Adipocyte (in vitro differentiated cells): Measurements from ENCODE around the gene CYP3A4.
A peak's percentile ranks its signal among the peaks of the same experiment; 100 is the strongest.
"Not testable (repeated sequence)": the region's sequence is repeated elsewhere in the genome, so short reads cannot be mapped to it uniquely, and the experiment has no call there.

Source experiments
- DNase-seq: peaks from one replicate; pipeline ENCODE4 v3.0.0-alpha.2; 2015; ENCODE audit warnings: low read depth
- H3K27me3 ChIP-seq: replicated peaks from 2 replicates; pipeline ENCODE4 v1.7.0; 2013; ENCODE audit warnings: mild to moderate bottlenecking, low read length, moderate library complexity; ENCODE audit not compliant: control insufficient read depth, insufficient read depth
- H3K36me3 ChIP-seq: 2 replicates; pipeline ENCODE4 v1.7.0; 2013; ENCODE audit warnings: low read length, mild to moderate bottlenecking, moderate library complexity; ENCODE audit not compliant: control insufficient read depth, insufficient read depth, severe bottlenecking
- H3K4me1 ChIP-seq: 2 replicates; pipeline ENCODE4 v1.7.0; 2013; ENCODE audit warnings: mild to moderate bottlenecking, low read length, moderate library complexity; ENCODE audit not compliant: control insufficient read depth, insufficient read depth
- H3K4me3 ChIP-seq: 2 replicates; pipeline ENCODE4 v1.7.0; 2013; ENCODE audit warnings: mild to moderate bottlenecking, low read length, moderate library complexity
- H3K9ac ChIP-seq: 2 replicates; pipeline ENCODE4 v1.7.0; 2013; ENCODE audit warnings: mild to moderate bottlenecking, low read length, moderate library complexity
- H3K9me3 ChIP-seq: 2 replicates; pipeline ENCODE4 v1.7.0; 2013; ENCODE audit warnings: mild to moderate bottlenecking, low read length, moderate library complexity; ENCODE audit not compliant: control insufficient read depth

CYP3A4 gene

GRCh38 chr7:99773395-99773794, 10.6 kb downstream of the CYP3A4 start:
- H3K9me3 ChIP-seq, H3K9ac ChIP-seq, H3K4me3 ChIP-seq, H3K4me1 ChIP-seq, DNase-seq, H3K27me3 ChIP-seq, H3K36me3 ChIP-seq: not testable (repeated sequence)

GRCh38 chr7:99772565-99772964, 11.4 kb downstream of the CYP3A4 start:
- Histone ChIP-seq H3K9me3 (no peaks in the 10 kb centered on the region), H3K36me3 (no peaks in the 10 kb centered on the region), H3K4me3 (no peak overlapping the region), H3K27me3 (no peaks in the 10 kb centered on the region), H3K9ac (no peak overlapping the region), H3K4me1 (no peaks in the 10 kb centered on the region)
- DNase-seq: no peak

GRCh38 chr7:99769494-99769893, 14.5 kb downstream of the CYP3A4 start:
- not testable (repeated sequence) for H3K36me3 ChIP-seq, H3K9ac ChIP-seq, H3K4me3 ChIP-seq, H3K4me1 ChIP-seq, H3K9me3 ChIP-seq, H3K27me3 ChIP-seq, DNase-seq

GRCh38 chr7:99768471-99768870, 15.5 kb downstream of the CYP3A4 start:
- no peak overlapping the region for H3K4me3 ChIP-seq
- H3K27me3 ChIP-seq: no peaks in the 10 kb centered on the region
- no peak for DNase-seq
- no peaks in the 10 kb centered on the region for H3K36me3 ChIP-seq
- peaks cover 1% of the 10 kb centered on the region for H3K4me1 ChIP-seq
- no peak overlapping the region for H3K9ac ChIP-seq
- H3K9me3 ChIP-seq: no peaks in the 10 kb centered on the region

GRCh38 chr7:99767662-99768061, 16.3 kb downstream of the CYP3A4 start:
- no peak for DNase-seq

GRCh38 chr7:99766484-99767099, 17.4 kb downstream of the CYP3A4 start:
- peaks cover 10% of the 10 kb centered on the region for H3K4me1 ChIP-seq

More at GRCh38 chr7:99767662-99768061, 16.3 kb downstream of the CYP3A4 start:
- Histone ChIP-seq H3K4me3 (no peak overlapping the region), H3K9me3 (no peaks in the 10 kb centered on the region), H3K27me3 (no peaks in the 10 kb centered on the region), H3K4me1 (peaks cover 9% of the 10 kb centered on the region), H3K36me3 (no peaks in the 10 kb centered on the region), H3K9ac (no peak overlapping the region)

GRCh38 chr7:99764478-99764877, 19.5 kb downstream of the CYP3A4 start:
- no peaks in the 10 kb centered on the region for H3K36me3 ChIP-seq
- no peak overlapping the region for H3K4me3 ChIP-seq
- H3K4me1 ChIP-seq: peaks cover 10% of the 10 kb centered on the region
- DNase-seq: no peak
- H3K27me3 ChIP-seq: no peaks in the 10 kb centered on the region
- H3K9me3 ChIP-seq: no peaks in the 10 kb centered on the region
- no peak overlapping the region for H3K9ac ChIP-seq

More at GRCh38 chr7:99766484-99767099, 17.4 kb downstream of the CYP3A4 start:
- Histone ChIP-seq H3K9ac (no peak overlapping the region), H3K27me3 (no peaks in the 10 kb centered on the region), H3K4me3 (no peak overlapping the region), H3K36me3 (no peaks in the 10 kb centered on the region), H3K9me3 (no peaks in the 10 kb centered on the region)
- DNase-seq: no peak

GRCh38 chr7:99762680-99763327, 21.2 kb downstream of the CYP3A4 start:
- peaks cover 10% of the 10 kb centered on the region for H3K4me1 ChIP-seq
- H3K9me3 ChIP-seq: no peaks in the 10 kb centered on the region
- H3K27me3 ChIP-seq: no peaks in the 10 kb centered on the region
- no peak overlapping the region for H3K9ac ChIP-seq
- H3K4me3 ChIP-seq: no peak overlapping the region
- no peaks in the 10 kb centered on the region for H3K36me3 ChIP-seq
- peak; percentile 41 for DNase-seq

GRCh38 chr7:99755085-99755484, 28.9 kb downstream of the CYP3A4 start:
- H3K9me3 ChIP-seq: peaks cover 5% of the 10 kb centered on the region
- no peak overlapping the region for H3K4me3 ChIP-seq
- peaks cover 3% of the 10 kb centered on the region for H3K4me1 ChIP-seq
- no peaks in the 10 kb centered on the region for H3K36me3 ChIP-seq
- H3K9ac ChIP-seq: no peak overlapping the region
- DNase-seq: no peak
- H3K27me3 ChIP-seq: peaks cover 3% of the 10 kb centered on the region

GRCh38 chr7:99752356-99752755, 31.6 kb downstream of the CYP3A4 start:
- H3K36me3 ChIP-seq: no peaks in the 10 kb centered on the region
- no peak overlapping the region for H3K9ac ChIP-seq

GRCh38 chr7:99751322-99752052, 32.5 kb downstream of the CYP3A4 start:
- H3K4me1 ChIP-seq, H3K9ac ChIP-seq, H3K36me3 ChIP-seq, H3K4me3 ChIP-seq, H3K9me3 ChIP-seq, DNase-seq: not testable (repeated sequence)
- peaks cover 14% of the 10 kb centered on the region for H3K27me3 ChIP-seq

More at GRCh38 chr7:99752356-99752755, 31.6 kb downstream of the CYP3A4 start:
- peaks cover 3% of the 10 kb centered on the region for H3K4me1 ChIP-seq
- peaks cover 14% of the 10 kb centered on the region for H3K27me3 ChIP-seq
- no peak for DNase-seq
- H3K9me3 ChIP-seq: peaks cover 5% of the 10 kb centered on the region
- H3K4me3 ChIP-seq: no peak overlapping the region
